NCI-H2029 treated with DMSO at 0.1 percent for 48 hours (cell line): ENCODE data around the gene TMEM151A.
"Not testable (repeated sequence)": the region's sequence is repeated elsewhere in the genome, so short reads cannot be mapped to it uniquely, and the experiment has no call there.

Experiments
- DNase-seq: peaks from one replicate; lab custom pipeline; 2025; lab: John Stamatoyannopoulos, UW

The TMEM151A gene

GRCh38 chr11:66291706-66292542, at the start of gene TMEM151A:
TSS of gene TMEM151A (plus strand) at chr11:66291894. CDS start at chr11:66292014, 120 bp downstream.
- DNase-seq = no peak

- DNase-seq = no peak
Measured at GRCh38 chr11:66242095-66242765, 49.5 kb upstream of the TMEM151A start.

DNA sequence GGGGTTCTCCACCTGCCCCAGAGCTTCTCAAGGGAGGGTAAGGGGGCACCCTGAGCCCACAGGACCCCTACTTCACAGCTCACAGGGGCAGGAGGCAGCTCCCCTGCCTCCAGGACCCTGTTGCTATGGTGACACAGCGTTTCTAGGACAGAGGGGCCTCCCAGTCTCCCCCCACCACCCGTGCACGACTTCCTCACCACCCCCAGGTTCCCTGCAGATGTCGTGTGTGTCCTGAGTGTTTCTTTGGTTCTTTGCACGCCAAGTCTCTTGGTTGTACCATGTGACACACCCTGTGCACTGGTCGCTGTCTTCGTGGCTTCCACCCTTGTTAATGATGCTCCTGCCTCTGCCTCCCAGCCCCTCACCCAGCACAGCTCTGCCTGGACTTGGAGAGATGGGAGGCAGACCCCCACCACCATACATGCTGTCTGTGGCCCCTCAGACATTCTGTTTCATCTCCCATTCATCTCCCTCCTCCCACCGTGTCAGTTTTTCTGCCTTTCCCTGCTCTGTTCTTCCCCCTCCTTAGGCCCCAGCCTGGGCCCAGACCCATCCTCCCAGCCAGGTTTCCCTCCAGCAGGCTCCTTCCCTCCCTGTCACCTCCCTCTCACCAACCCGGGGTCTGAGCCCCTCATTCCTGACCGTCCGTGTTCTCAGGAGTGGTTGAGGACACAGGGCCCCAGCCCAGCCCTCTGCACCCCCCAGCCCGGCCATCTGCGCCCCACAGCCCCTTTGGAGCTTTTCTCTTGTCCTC, 47.7 kb upstream of the TMEM151A start:
- no peak for DNase-seq

DNA sequence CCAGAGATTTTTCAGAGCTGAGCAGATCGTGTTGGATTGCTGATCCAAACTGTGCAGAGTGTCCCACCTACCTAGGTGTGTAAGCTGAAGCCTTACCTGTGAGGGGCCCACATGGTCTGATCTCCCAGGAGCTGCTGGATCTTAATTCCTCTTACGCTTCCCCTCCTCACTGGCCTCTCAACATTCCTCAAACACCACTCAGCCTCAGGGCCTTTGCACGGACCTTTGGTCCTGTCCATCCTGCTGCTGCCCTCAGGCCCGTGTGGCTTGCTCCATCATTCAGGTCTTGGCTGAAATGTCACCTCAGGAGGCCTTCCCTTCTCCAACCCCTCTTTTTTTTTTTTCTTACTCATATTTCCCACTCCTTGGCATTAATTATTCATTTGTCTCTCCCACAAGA, 44.4 kb upstream of the TMEM151A start:
- no peak for DNase-seq

DNA sequence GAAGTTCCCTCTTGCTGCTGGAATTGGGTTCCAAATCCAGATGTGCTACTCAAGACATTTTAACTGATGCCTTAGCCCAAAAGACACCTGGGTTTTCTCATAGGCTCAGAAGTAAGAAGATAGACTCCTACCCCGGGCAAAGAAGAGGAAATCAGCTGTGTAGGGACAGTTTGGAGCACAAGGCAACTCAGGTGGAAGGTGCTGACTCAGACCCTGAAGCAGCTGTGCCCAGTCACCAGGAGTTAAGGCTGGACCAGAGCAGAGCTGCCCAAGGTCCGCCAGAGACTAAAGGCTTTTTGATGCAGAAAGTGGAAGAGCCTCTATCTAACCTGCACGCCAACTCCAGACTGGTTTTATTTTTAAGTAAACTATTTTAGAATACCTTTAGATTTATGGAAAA, 43.9 kb upstream of the TMEM151A start:
- DNase-seq = no peak

- no peak for DNase-seq
Measured at GRCh38 chr11:66248903-66249302, 42.8 kb upstream of the TMEM151A start.

DNA sequence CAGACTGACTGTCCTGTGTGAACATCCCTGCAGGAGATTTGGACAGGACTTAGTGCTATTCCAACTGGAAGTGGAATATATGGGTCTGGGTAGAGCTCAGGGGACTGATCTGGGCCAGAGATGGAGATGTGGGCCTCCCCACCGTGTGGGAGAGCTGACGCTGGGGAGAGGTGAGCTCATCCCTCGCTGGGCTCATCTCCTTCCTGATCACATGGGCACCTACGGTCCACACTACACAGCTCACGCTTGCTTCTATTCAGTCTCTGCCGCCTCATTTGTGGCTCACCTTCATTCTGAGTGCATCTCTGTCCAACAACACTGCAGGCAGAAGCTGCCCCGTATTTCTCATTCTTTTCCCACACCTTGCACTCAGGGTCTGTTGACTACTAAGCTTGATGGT, 39.9 kb upstream of the TMEM151A start:
- no peak for DNase-seq

GRCh38 chr11:66253081-66253480, 38.6 kb upstream of the TMEM151A start:
- DNase-seq = not testable (repeated sequence)

- no peak for DNase-seq
Measured at GRCh38 chr11:66258473-66258893, 33.2 kb upstream of the TMEM151A start.

DNA sequence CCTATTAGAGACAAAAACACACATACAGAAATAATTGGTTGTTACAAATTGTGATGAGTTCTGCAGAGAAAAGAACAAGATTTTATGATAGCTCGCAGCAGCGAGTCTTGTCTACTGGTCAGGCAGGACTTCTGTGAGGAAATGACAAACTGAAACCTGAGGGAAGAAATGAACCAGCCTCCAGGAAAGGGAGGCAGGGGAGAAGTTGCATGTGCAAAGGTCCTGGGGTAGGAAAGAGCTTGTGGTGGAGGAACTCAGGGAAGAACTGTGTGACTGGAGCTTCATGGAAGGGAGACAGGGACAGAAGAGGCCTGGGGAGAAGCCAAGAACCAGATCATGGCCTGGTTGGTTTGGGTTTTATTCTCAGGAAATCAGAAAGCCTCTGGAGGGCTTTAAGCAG, 32.5 kb upstream of the TMEM151A start:
- no peak for DNase-seq

- no peak for DNase-seq
Measured at GRCh38 chr11:66259956-66260355, 31.7 kb upstream of the TMEM151A start.

DNA sequence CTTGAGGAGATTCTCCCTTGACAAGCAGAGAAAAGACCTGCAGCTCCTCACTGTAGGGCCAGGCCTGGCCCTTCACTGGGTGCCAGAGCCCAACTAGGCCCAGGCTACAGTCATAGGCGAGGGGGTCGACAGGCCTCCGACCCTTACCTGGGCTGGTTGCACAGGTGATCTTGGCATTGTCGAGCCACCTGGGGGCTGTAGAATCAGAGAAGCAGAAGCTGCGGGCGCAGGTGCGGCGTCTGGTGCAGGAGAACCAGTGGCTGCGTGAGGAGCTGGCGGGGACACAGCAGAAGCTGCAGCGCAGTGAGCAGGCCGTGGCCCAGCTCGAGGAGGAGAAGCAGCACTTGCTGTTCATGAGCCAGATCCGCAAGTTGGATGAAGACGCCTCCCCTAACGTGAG, 30.1 kb upstream of the TMEM151A start:
- no peak for DNase-seq

DNA sequence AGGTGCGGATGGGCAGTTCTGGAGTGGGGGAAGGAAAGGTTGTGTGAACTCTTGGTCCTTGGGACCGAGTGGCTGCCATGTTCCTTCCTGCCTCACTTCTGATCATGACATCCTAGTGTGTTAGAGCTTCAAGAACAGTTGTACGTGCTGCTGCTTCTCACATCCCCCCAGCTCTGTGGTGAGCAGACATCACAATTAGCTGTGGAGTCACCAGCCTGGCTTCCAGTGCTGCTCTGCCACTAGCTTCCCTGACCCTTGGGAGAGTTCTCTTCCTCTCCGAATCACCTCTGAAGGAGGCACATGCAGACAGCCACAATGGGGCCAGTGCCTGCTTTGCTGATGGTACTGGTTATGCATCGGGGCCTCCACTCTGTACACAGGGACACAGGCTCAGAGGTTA, 29.5 kb upstream of the TMEM151A start:
- no peak for DNase-seq

GRCh38 chr11:66262696-66263095, 29.0 kb upstream of the TMEM151A start:
- no peak for DNase-seq

- DNase-seq = no peak
Measured at GRCh38 chr11:66263231-66263630, 28.5 kb upstream of the TMEM151A start.

- DNase-seq = no peak
Measured at GRCh38 chr11:66263785-66264184, 27.9 kb upstream of the TMEM151A start.

DNA sequence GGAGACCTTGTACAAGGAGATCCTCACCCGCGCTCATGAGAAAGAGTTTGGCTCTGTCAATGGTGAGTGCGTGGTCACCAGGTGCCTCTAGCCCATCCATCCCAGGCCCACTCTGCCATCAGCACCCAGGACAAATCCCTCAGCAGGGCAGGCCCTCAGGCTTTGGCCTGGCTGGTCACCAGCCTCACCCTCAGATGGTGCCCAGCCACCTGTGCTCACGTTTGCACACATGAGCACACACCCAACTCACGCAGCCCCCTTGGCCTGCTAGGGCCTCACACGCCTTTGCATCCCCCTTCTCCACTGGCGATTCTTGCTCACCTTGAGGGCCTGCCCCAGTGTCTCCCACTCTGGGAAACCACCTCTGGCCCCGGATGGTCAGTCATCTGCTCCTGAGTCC, 27.3 kb upstream of the TMEM151A start:
- no peak for DNase-seq

- no peak for DNase-seq
Measured at GRCh38 chr11:66264914-66265313, 26.8 kb upstream of the TMEM151A start.

DNA sequence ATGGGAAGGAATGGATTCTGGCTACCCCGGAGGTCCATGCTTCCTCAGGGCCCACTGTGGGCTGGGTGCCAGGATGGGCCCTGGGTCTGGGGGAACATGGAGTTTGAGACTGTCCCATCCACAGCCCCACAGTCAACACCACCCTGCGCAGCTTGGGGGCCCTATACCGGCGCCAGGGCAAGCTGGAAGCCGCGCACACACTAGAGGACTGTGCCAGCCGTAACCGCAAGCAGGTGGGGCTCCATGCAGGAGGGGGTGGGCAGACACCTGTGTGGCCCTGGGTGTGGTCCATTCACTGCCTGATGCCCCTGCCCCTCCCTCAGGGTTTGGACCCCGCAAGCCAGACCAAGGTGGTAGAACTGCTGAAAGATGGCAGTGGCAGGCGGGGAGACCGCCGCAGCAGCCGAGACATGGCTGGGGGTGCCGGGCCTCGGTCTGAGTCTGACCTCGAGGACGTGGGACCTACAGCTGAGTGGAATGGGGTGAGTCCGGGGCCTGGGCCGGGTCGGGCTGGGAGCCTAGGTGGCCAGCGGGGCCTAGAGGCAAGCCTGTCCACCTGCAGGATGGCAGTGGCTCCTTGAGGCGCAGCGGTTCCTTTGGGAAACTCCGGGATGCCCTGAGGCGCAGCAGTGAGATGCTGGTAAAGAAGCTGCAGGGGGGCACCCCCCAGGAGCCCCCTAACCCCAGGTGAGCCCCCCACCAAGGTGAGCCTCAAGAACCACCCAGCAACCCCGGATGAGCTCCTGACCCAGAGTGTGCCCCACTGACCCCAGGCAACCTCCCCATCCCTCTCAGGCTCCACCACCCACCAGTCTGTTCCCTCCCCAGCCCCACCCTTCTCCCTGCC, 25.9 kb upstream of the TMEM151A start:
- no peak for DNase-seq

DNA sequence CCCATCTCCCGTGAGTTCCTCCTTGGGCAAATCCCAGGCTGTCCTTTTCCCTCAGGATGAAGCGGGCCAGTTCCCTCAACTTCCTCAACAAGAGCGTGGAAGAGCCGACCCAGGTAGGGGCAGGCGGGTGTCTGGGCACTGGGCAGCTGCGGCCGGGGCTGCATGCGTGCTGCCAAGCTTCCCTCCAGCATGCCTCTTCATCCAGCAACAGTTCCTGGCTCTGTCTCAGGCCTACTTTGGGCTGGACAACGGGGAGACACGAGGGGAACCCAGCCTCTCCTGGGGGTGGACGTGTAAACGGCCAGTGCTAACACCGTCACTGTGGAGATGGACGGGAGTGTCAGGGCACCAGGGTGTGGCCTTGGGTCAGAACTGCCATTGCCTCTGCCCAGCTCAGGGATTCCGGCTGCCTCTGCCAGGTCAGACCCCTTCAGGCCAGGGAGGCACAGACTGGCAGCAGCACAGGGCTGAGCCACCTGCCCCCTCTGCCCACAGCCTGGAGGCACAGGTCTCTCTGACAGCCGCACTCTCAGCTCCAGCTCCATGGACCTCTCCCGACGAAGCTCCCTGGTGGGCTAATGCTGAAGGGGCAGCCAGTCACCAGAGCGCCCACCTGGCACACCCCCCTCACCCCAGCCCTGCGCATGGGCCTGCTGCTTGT, 25.2 kb upstream of the TMEM151A start:
- DNase-seq = no peak

GRCh38 chr11:66267039-66267378, 24.7 kb upstream of the TMEM151A start:
- DNase-seq = no peak
